C4-2B (cell line): ENCODE measurements around the gene ERBB4.

Experiments
- CTCF ChIP-seq: fragments of 450-650 bp; conservative IDR thresholded peaks from 2 replicates; pipeline ENCODE4 v1.5.1; 2017; ENCODE audit warnings: mild to moderate bottlenecking
- ZFX ChIP-seq: fragments of 450-650 bp; IDR thresholded peaks from 2 replicates; pipeline ENCODE4 v1.6.1; 2017

GRCh38 chr2:211358504-211358903 lies 1180.1 kb downstream of the ERBB4 start:
- TF ChIP-seq CTCF, result no peak
- TF ChIP-seq ZFX, result no peak
